ENCODE results near the gene HOXA11.

DNA sequence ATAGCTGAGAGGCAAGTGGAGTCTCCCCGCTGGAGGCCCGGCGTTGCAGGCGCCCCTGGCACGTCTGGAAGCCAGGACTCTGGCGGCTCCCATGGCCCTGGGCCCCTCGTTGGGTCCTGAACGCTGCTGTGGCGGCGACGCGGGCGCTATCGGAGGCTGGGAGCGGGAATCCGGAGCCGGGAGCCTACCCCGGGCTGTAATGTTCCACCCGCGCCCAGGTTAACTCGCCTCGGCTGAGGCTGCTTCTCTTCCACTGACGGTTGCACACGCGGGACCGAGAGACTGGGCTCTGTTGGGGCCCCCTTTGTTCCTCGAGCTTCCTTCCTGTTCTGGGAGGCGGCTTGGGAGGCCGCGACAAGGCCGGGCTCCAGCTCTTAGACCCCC lies 40.3 kb downstream of the HOXA11 start:
- TF ChIP-seq POLR2A (IDR thresholded peaks at IDR 0.05), result no peak
- TF ChIP-seq, protein P1, sequence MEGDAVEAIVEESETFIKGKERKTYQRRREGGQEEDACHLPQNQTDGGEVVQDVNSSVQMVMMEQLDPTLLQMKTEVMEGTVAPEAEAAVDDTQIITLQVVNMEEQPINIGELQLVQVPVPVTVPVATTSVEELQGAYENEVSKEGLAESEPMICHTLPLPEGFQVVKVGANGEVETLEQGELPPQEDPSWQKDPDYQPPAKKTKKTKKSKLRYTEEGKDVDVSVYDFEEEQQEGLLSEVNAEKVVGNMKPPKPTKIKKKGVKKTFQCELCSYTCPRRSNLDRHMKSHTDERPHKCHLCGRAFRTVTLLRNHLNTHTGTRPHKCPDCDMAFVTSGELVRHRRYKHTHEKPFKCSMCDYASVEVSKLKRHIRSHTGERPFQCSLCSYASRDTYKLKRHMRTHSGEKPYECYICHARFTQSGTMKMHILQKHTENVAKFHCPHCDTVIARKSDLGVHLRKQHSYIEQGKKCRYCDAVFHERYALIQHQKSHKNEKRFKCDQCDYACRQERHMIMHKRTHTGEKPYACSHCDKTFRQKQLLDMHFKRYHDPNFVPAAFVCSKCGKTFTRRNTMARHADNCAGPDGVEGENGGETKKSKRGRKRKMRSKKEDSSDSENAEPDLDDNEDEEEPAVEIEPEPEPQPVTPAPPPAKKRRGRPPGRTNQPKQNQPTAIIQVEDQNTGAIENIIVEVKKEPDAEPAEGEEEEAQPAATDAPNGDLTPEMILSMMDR (IDR thresholded peaks at IDR 0.05), result no peak
